IMR-90 (cell line): ENCODE results near the gene HDHD3.

Source experiments
- FOS ChIP-seq: fragments of 150-350 bp; IDR thresholded peaks from 2 replicates; pipeline ENCODE4 v1.6.1; 2016; ENCODE audit warnings: low read depth, low read length
- TF ChIP-seq, protein P1 (sequence below): conservative IDR thresholded peaks from 2 replicates; pipeline ENCODE4 v1.5.1; 2012; ENCODE audit warnings: mild to moderate bottlenecking, low read depth, low read length, improper control_type of control experiment

DNA sequence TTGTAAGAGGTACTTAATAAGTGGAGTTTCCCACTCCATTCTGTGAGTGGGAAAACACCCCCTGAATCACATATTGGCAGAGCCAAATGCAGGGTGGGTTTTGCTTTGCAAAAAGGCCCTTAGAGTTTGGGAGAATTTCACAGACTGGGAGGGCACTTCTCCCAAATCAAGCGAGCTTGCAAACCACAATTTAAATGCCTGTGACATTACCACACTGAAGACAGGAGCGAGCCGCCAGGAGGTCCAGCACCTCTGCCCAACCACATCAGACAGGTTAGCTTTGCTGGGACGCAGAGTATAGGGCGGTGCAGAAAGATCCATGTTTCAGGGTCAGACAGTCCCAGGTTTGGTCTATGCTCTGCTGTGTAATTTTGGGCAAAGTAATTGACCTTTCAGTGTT, 22.0 kb upstream of the HDHD3 start:
- no peak for TF ChIP-seq FOS
- TF ChIP-seq, protein P1, sequence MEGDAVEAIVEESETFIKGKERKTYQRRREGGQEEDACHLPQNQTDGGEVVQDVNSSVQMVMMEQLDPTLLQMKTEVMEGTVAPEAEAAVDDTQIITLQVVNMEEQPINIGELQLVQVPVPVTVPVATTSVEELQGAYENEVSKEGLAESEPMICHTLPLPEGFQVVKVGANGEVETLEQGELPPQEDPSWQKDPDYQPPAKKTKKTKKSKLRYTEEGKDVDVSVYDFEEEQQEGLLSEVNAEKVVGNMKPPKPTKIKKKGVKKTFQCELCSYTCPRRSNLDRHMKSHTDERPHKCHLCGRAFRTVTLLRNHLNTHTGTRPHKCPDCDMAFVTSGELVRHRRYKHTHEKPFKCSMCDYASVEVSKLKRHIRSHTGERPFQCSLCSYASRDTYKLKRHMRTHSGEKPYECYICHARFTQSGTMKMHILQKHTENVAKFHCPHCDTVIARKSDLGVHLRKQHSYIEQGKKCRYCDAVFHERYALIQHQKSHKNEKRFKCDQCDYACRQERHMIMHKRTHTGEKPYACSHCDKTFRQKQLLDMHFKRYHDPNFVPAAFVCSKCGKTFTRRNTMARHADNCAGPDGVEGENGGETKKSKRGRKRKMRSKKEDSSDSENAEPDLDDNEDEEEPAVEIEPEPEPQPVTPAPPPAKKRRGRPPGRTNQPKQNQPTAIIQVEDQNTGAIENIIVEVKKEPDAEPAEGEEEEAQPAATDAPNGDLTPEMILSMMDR, result no peak
